ENCODE results near the gene TNS3.
A peak's percentile ranks its signal among the peaks of the same experiment; 100 is the strongest.

TNS3 gene

DNA sequence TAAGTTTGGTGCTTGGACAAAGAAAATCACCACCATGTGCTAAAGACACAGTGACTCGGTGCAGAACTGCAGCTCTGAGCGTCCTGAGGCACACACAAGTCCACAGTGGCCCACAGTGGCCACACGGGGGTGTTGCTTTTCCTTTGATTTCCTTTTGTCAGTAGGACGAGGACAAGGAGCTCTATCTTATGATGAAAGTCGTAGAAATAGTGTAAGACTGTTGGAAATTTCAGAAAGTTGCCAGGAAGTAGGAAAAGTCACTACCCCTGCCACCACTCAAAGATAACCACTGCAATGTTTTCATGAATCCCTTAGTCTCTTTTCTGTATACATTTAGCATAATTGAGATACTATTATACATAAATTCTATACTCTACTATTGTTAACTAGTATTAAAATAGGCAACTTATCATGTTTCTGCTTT is 146.0 kb downstream of the TNS3 start:
- Histone ChIP-seq H3K36me3 (no peaks in the 10 kb centered on the region), H3K27me3 (ENCODE audit: insufficient read depth, low read depth, severe bottlenecking) (no peaks in the 10 kb centered on the region), H3K27ac (no peak overlapping the region), H3K4me3 (ENCODE audit: low read depth, low read length) (no peak overlapping the region), H3K9me3 (ENCODE audit: severe bottlenecking) (no peaks in the 10 kb centered on the region)
- DNase-seq = peak; percentile 61
- TF ChIP-seq, protein P1, sequence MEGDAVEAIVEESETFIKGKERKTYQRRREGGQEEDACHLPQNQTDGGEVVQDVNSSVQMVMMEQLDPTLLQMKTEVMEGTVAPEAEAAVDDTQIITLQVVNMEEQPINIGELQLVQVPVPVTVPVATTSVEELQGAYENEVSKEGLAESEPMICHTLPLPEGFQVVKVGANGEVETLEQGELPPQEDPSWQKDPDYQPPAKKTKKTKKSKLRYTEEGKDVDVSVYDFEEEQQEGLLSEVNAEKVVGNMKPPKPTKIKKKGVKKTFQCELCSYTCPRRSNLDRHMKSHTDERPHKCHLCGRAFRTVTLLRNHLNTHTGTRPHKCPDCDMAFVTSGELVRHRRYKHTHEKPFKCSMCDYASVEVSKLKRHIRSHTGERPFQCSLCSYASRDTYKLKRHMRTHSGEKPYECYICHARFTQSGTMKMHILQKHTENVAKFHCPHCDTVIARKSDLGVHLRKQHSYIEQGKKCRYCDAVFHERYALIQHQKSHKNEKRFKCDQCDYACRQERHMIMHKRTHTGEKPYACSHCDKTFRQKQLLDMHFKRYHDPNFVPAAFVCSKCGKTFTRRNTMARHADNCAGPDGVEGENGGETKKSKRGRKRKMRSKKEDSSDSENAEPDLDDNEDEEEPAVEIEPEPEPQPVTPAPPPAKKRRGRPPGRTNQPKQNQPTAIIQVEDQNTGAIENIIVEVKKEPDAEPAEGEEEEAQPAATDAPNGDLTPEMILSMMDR (IDR thresholded peaks at IDR 0.05; ENCODE audit: low read depth, low read length) = peak; percentile 75

DNA sequence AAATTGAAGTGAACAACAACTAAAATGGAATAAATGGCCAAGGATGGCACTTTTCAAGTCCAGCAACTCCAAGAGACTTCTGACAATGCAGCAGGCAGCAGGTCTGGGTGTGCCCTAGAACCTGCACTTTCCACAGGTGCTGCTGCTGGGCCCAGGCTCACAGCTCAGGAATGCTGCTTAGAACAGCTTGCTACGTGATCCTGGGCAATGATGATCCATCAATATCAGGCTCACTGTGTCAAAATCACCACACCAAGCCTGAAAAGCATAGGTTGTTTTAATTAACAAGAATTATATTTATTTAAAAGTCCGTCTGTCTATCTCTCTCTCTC is 148.4 kb downstream of the TNS3 start:
- TF ChIP-seq, protein P1 (IDR thresholded peaks at IDR 0.05; ENCODE audit: low read depth, low read length) = no peak
- H3K9me3 ChIP-seq (ENCODE audit: severe bottlenecking) = no peaks in the 10 kb centered on the region
- no peak overlapping the region for H3K4me3 ChIP-seq (ENCODE audit: low read depth, low read length)
- H3K36me3 ChIP-seq = no peaks in the 10 kb centered on the region
- no peak for DNase-seq
- H3K27ac ChIP-seq = no peak overlapping the region
- no peaks in the 10 kb centered on the region for H3K27me3 ChIP-seq (ENCODE audit: insufficient read depth, low read depth, severe bottlenecking)

DNA sequence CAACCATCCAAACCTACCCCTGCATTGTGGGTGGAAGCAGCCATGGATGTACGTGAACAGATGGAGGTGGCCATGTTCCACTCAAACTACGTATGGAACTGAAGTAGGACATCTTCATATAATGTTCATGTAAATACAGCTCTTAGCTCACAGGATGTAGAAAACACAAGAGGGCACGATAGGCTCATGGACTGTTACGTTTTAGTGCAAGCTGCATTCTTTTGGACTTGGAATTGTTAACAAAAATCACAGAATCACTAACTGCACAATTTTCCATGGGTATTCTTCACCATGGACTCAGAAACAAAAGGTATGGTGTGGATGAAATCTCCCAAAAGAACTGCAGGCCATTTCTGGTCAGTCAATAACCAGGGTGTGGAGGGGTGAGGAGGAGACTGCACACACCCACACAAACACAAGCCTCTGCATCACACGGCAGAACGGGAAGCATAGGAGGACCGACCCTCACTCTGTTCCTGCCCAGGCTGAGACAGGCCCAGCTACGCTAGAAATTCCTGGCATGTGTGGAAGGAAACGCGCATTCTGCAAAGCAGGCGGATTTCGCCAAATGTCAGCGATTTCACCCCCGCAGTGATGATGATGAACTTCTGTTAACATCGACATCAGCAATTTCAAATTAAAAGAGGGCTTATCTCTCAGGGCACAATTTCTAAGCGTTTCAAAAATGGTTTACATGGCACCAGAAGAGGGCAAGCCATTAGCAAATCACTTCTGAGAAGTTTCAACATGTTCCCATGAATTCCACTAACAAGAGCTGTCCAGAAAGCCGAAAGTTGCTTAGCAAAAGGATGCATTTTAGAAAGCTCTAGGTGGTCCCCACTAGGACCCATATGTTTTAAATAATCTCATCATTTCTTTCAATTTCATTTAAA is 149.0 kb downstream of the TNS3 start:
- TF ChIP-seq, protein P1 (IDR thresholded peaks at IDR 0.05; ENCODE audit: low read depth, low read length) = no peak

GRCh38 chr7:47430422-47430821 is 151.5 kb downstream of the TNS3 start:
- Histone ChIP-seq H3K36me3 (no peaks in the 10 kb centered on the region), H3K27ac (no peak overlapping the region), H3K4me3 (ENCODE audit: low read depth, low read length) (no peak overlapping the region), H3K27me3 (ENCODE audit: insufficient read depth, low read depth, severe bottlenecking) (no peaks in the 10 kb centered on the region), H3K9me3 (ENCODE audit: severe bottlenecking) (no peaks in the 10 kb centered on the region)
- no peak for DNase-seq
- TF ChIP-seq, protein P1 (IDR thresholded peaks at IDR 0.05; ENCODE audit: low read depth, low read length) = no peak

More for the DNA sequence above, 149.0 kb downstream of the TNS3 start:
- Histone ChIP-seq H3K36me3 (no peaks in the 10 kb centered on the region), H3K9me3 (ENCODE audit: severe bottlenecking) (no peaks in the 10 kb centered on the region), H3K27ac (no peak overlapping the region), H3K4me3 (ENCODE audit: low read depth, low read length) (no peak overlapping the region), H3K27me3 (ENCODE audit: insufficient read depth, low read depth, severe bottlenecking) (no peaks in the 10 kb centered on the region)
- DNase-seq = no peak

DNA sequence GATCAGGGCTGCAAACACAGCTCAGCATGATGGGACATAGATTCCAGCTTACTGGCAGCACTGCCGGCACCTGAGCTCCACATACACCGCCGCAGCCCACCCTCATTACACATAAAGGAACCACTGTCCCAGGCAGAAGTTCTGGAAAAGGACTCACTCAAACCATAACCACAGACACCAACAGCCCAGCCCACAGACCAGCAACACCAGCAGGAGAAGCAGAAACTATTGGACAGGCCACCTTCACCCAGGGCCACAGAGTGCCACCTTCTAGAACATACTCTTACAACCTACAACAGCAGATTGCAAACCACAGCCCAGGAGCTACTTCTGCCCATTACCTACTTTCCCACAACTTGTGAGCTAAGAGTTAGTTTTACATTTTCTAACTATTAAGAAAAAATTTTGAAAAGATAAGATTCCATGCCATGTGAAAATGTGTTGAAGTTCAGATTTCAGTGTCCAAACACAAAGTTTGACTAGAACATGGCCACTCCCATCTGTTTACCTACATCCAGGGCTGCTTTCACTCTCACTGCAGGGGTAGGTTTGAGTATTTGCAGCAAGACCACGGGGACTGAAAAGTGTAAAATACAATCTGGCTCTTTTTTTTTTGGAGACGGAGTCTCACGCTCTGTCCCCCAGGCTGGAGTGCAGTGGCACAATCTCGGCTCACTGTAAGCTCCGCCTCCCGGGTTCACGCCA is 153.0 kb downstream of the TNS3 start:
- TF ChIP-seq, protein P1 (IDR thresholded peaks at IDR 0.05; ENCODE audit: low read depth, low read length) = no peak
- Histone ChIP-seq H3K27me3 (ENCODE audit: insufficient read depth, low read depth, severe bottlenecking) (no peaks in the 10 kb centered on the region), H3K36me3 (no peaks in the 10 kb centered on the region), H3K27ac (no peak overlapping the region), H3K4me3 (ENCODE audit: low read depth, low read length) (no peak overlapping the region), H3K9me3 (ENCODE audit: severe bottlenecking) (no peaks in the 10 kb centered on the region)
- no peak for DNase-seq
